ENCODE data around the gene IMPG1. TPM values are rescaled to one million over a fixed set of nuclear protein-coding genes. Genes with fewer than 3 reads are reported as not detected.
"Not testable (repeated sequence)": the region's sequence is repeated elsewhere in the genome, so short reads cannot be mapped to it uniquely, and the experiment has no call there.

The IMPG1 gene
- total and polyA plus RNA-seq, 2 experiments from 2014 or later = not detected

DNA sequence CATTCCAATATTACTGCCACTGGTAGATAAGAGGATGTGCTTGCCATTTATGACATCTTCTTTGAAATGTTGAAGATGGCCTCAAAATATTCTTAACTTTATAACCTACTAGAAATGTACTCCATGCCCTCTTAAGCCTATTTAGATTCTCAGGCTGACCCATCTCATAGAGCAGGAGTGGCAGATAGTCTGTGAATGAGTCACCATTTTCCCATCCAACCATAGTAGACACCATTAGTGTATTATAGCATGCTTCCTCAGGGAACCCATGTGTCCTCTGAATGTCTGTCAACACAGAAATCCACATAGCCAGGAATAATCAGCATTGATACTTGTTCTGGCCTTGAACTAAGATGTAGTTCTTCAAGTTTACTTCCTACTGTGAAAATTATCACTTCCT is 150.2 kb downstream of the IMPG1 start:
- H3K79me2 ChIP-seq = no peaks in the 10 kb centered on the region
- H3K36me3 ChIP-seq (replicated peaks; ENCODE audit: insufficient read depth, low read depth) = no peaks in the 10 kb centered on the region
- H3K9me3 ChIP-seq (ENCODE audit: low read depth) = no peaks in the 10 kb centered on the region
- no peaks in the 10 kb centered on the region for H4K20me1 ChIP-seq (ENCODE audit: insufficient read depth, poor library complexity, severe bottlenecking)
- H3K4me2 ChIP-seq = no peak overlapping the region
- H3K4me3 ChIP-seq = no peak overlapping the region
- H3K4me1 ChIP-seq (ENCODE audit: insufficient read depth) = no peaks in the 10 kb centered on the region
- no peak for TF ChIP-seq EZH2phosphoT487 (IDR thresholded peaks at IDR 0.05; ENCODE audit: low read depth, severe bottlenecking, unreplicated experiment)
- no peak for TF ChIP-seq EZH2 (IDR thresholded peaks at IDR 0.05; ENCODE audit: borderline replicate concordance)
- no peak for TF ChIP-seq CTCF (IDR thresholded peaks at IDR 0.05; ENCODE audit: poor library complexity)
- no peaks in the 10 kb centered on the region for H3K9me2 ChIP-seq (replicated peaks; ENCODE audit: insufficient read depth)
- no peaks in the 10 kb centered on the region for H3K27me3 ChIP-seq
- no peak overlapping the region for H2AFZ ChIP-seq
- no peak overlapping the region for H3K27ac ChIP-seq
- no peak for DNase-seq (ENCODE audit: low spot score)

DNA sequence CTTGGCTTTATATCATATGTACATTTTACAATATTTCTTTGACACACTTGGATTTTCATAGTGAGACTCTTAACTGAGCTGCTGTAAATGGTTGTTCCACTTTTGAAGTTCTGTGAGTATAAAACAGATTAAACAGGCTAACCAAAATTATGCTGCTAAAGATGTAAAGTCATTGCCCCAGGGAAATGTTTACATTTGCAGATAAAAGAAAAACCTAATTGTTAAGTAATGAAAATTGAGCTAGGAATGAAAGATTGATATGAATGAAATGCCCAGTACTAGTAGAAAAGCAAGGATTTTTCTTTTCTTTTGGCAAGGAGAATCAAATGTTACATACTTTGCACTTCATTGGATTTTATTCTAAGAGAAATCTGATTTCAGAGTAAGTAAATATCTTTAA is 159.4 kb downstream of the IMPG1 start:
- no peak for DNase-seq (ENCODE audit: low spot score)
- no peak for TF ChIP-seq EZH2 (IDR thresholded peaks at IDR 0.05; ENCODE audit: borderline replicate concordance)
- no peak for TF ChIP-seq CTCF (IDR thresholded peaks at IDR 0.05; ENCODE audit: poor library complexity)
- no peak for TF ChIP-seq EZH2phosphoT487 (IDR thresholded peaks at IDR 0.05; ENCODE audit: low read depth, severe bottlenecking, unreplicated experiment)
- no peaks in the 10 kb centered on the region for H3K79me2 ChIP-seq
- no peaks in the 10 kb centered on the region for H3K9me2 ChIP-seq (replicated peaks; ENCODE audit: insufficient read depth)
- H3K36me3 ChIP-seq (replicated peaks; ENCODE audit: insufficient read depth, low read depth) = no peaks in the 10 kb centered on the region
- no peak overlapping the region for H2AFZ ChIP-seq
- no peak overlapping the region for H3K27ac ChIP-seq
- no peaks in the 10 kb centered on the region for H3K4me1 ChIP-seq (ENCODE audit: insufficient read depth)
- H3K9me3 ChIP-seq (ENCODE audit: low read depth) = no peaks in the 10 kb centered on the region
- no peak overlapping the region for H3K4me2 ChIP-seq
- no peak overlapping the region for H3K4me3 ChIP-seq
- H3K27me3 ChIP-seq = no peaks in the 10 kb centered on the region
- no peaks in the 10 kb centered on the region for H4K20me1 ChIP-seq (ENCODE audit: insufficient read depth, poor library complexity, severe bottlenecking)

- no peaks in the 10 kb centered on the region for H3K36me3 ChIP-seq (replicated peaks; ENCODE audit: insufficient read depth, low read depth)
- H4K20me1 ChIP-seq (ENCODE audit: insufficient read depth, poor library complexity, severe bottlenecking) = no peaks in the 10 kb centered on the region
- peaks cover 2% of the 10 kb centered on the region for H3K4me1 ChIP-seq (ENCODE audit: insufficient read depth)
- DNase-seq (ENCODE audit: low spot score) = no peak
- WGBS (ENCODE audit: low lambda C conversion rate, missing lambda C conversion rate) = 74% methylated on average over 2 of the region's 2 CpGs
- H3K9me2 ChIP-seq (replicated peaks; ENCODE audit: insufficient read depth) = no peaks in the 10 kb centered on the region
- no peaks in the 10 kb centered on the region for H3K79me2 ChIP-seq
- H3K27ac ChIP-seq = no peak overlapping the region
- H2AFZ ChIP-seq = no peak overlapping the region
- no peak overlapping the region for H3K4me3 ChIP-seq
- TF ChIP-seq CTCF (IDR thresholded peaks at IDR 0.05; ENCODE audit: poor library complexity) (no peak), EZH2phosphoT487 (IDR thresholded peaks at IDR 0.05; ENCODE audit: low read depth, severe bottlenecking, unreplicated experiment) (no peak), EZH2 (IDR thresholded peaks at IDR 0.05; ENCODE audit: borderline replicate concordance) (no peak)
- H3K27me3 ChIP-seq = no peaks in the 10 kb centered on the region
- no peak overlapping the region for H3K4me2 ChIP-seq
- no peaks in the 10 kb centered on the region for H3K9me3 ChIP-seq (ENCODE audit: low read depth)
These were observed 165.0 kb downstream of the IMPG1 start for GRCh38 chr6:75907444-75907843.

DNA sequence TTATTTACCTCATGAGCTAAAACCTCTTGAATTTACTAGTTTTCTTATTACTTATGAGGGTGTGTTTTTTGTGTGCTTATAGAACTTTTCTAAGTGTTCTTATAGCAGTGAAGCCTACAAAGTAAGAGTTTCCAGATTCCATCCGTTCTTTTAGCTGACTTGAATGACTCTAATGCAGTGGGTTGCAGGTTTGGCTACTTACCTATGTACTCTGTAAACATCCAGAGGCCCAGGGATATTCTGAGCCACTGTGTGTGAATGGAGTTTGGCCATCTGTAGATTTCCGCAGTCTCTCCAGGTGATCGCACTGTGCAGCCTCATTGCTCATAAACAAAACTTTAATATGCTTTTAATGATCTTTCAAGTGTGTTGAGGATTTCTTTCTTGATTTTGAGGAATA is 165.6 kb downstream of the IMPG1 start:
- Histone ChIP-seq H3K4me1 (ENCODE audit: insufficient read depth) (peaks cover 2% of the 10 kb centered on the region), H3K79me2 (no peaks in the 10 kb centered on the region), H3K27ac (no peak overlapping the region), H3K4me2 (no peak overlapping the region), H3K4me3 (no peak overlapping the region), H3K27me3 (no peaks in the 10 kb centered on the region), H4K20me1 (ENCODE audit: insufficient read depth, poor library complexity, severe bottlenecking) (no peaks in the 10 kb centered on the region), H2AFZ (no peak overlapping the region), H3K9me2 (replicated peaks; ENCODE audit: insufficient read depth) (no peaks in the 10 kb centered on the region), H3K36me3 (replicated peaks; ENCODE audit: insufficient read depth, low read depth) (no peaks in the 10 kb centered on the region), H3K9me3 (ENCODE audit: low read depth) (no peaks in the 10 kb centered on the region)
- DNase-seq (ENCODE audit: low spot score) = peak; percentile 13
- TF ChIP-seq CTCF (IDR thresholded peaks at IDR 0.05; ENCODE audit: poor library complexity) (no peak), EZH2phosphoT487 (IDR thresholded peaks at IDR 0.05; ENCODE audit: low read depth, severe bottlenecking, unreplicated experiment) (no peak), EZH2 (IDR thresholded peaks at IDR 0.05; ENCODE audit: borderline replicate concordance) (no peak)
- 59% methylated on average over 3 of the region's 3 CpGs for WGBS (ENCODE audit: low lambda C conversion rate, missing lambda C conversion rate)

GRCh38 chr6:75905129-75905528 is 167.3 kb downstream of the IMPG1 start:
- H3K4me3 ChIP-seq; H4K20me1 ChIP-seq (ENCODE audit: insufficient read depth, poor library complexity, severe bottlenecking); H3K4me1 ChIP-seq (ENCODE audit: insufficient read depth); H3K79me2 ChIP-seq; H3K27me3 ChIP-seq; H2AFZ ChIP-seq; H3K27ac ChIP-seq; H3K9me2 ChIP-seq (replicated peaks; ENCODE audit: insufficient read depth); H3K4me2 ChIP-seq; DNase-seq (ENCODE audit: low spot score); H3K36me3 ChIP-seq (replicated peaks; ENCODE audit: insufficient read depth, low read depth); H3K9me3 ChIP-seq (ENCODE audit: low read depth): not testable (repeated sequence)
- WGBS (ENCODE audit: low lambda C conversion rate, missing lambda C conversion rate) = 91% methylated on average over 14 of the region's 14 CpGs

- H3K27me3 ChIP-seq; H3K9me2 ChIP-seq (replicated peaks; ENCODE audit: insufficient read depth); H3K4me2 ChIP-seq; H3K4me1 ChIP-seq (ENCODE audit: insufficient read depth); H3K27ac ChIP-seq; H3K4me3 ChIP-seq; H2AFZ ChIP-seq; H3K79me2 ChIP-seq; H4K20me1 ChIP-seq (ENCODE audit: insufficient read depth, poor library complexity, severe bottlenecking); H3K9me3 ChIP-seq (ENCODE audit: low read depth); DNase-seq (ENCODE audit: low spot score); H3K36me3 ChIP-seq (replicated peaks; ENCODE audit: insufficient read depth, low read depth): not testable (repeated sequence)
- whole genome bisulfite sequencing (ENCODE audit: low lambda C conversion rate, missing lambda C conversion rate) = 91% methylated on average over 1 of the region's 1 CpG
These were observed 172.2 kb downstream of the IMPG1 start for GRCh38 chr6:75900216-75900615.
